Measurements from ENCODE around the gene NIT1.

The NIT1 gene

GRCh38 chr1:161140755-161141400 is 23.0 kb downstream of the NIT1 start:
- in situ Hi-C loops (cut with MboI; ENCODE audit: low sequenced_read_pairs): loop anchor here (10.0 kb wide), 1 partner anchor 146 kb away; no protein-coding TSS in a partner anchor

- in situ Hi-C loops (cut with MboI; ENCODE audit: low sequenced_read_pairs): loop anchor here (10.0 kb wide), 1 partner anchor 151 kb away; no protein-coding TSS in a partner anchor
These were observed 27.9 kb downstream of the NIT1 start for GRCh38 chr1:161145832-161146231.

GRCh38 chr1:161153176-161153575 is 35.3 kb downstream of the NIT1 start:
- in situ Hi-C loops (cut with MboI; ENCODE audit: low sequenced_read_pairs): no loop called here

- in situ Hi-C loops (cut with MboI; ENCODE audit: low sequenced_read_pairs): no loop called here
These were observed 35.9 kb downstream of the NIT1 start, which contains the start of gene UFC1 for GRCh38 chr1:161153682-161154337. TSS of gene UFC1 (plus strand) at chr1:161153978. CDS start at chr1:161153998, 20 bp downstream.

GRCh38 chr1:161157867-161158266 is 40.0 kb downstream of the NIT1 start:
- in situ Hi-C loops (cut with MboI; ENCODE audit: low sequenced_read_pairs): no loop called here

- in situ Hi-C loops (cut with MboI; ENCODE audit: low sequenced_read_pairs): no loop called here
These were observed 40.6 kb downstream of the NIT1 start for GRCh38 chr1:161158316-161159010.

- in situ Hi-C loops (cut with MboI; ENCODE audit: low sequenced_read_pairs): no loop called here
These were observed 41.4 kb downstream of the NIT1 start, which contains the start of gene USP21 for GRCh38 chr1:161159087-161159912. TSS of gene USP21 (plus strand) at chr1:161159500. CDS start at chr1:161160641, 1,141 bp downstream.

GRCh38 chr1:161159913-161160243 is 42.0 kb downstream of the NIT1 start:
- in situ Hi-C loops (cut with MboI; ENCODE audit: low sequenced_read_pairs): no loop called here

GRCh38 chr1:161160671-161161145 is 42.8 kb downstream of the NIT1 start:
- in situ Hi-C loops (cut with MboI; ENCODE audit: low sequenced_read_pairs): no loop called here

- in situ Hi-C loops (cut with MboI; ENCODE audit: low sequenced_read_pairs): no loop called here
These were observed 43.7 kb downstream of the NIT1 start for GRCh38 chr1:161161652-161162051.

GRCh38 chr1:161162052-161162451 is 44.1 kb downstream of the NIT1 start:
- in situ Hi-C loops (cut with MboI; ENCODE audit: low sequenced_read_pairs): no loop called here

- in situ Hi-C loops (cut with MboI; ENCODE audit: low sequenced_read_pairs): no loop called here
These were observed 44.9 kb downstream of the NIT1 start for GRCh38 chr1:161162806-161163205.

GRCh38 chr1:161163793-161164192 is 45.9 kb downstream of the NIT1 start:
- in situ Hi-C loops (cut with MboI; ENCODE audit: low sequenced_read_pairs): no loop called here

- in situ Hi-C loops (cut with MboI; ENCODE audit: low sequenced_read_pairs): no loop called here
These were observed 47.2 kb downstream of the NIT1 start for GRCh38 chr1:161164901-161165610.

- in situ Hi-C loops (cut with MboI; ENCODE audit: low sequenced_read_pairs): no loop called here
These were observed 48.1 kb downstream of the NIT1 start, which contains the start of gene PPOX for GRCh38 chr1:161165742-161166668. TSS of gene PPOX (plus strand) at chr1:161166426. CDS start at chr1:161166848, 422 bp downstream.

- in situ Hi-C loops (cut with MboI; ENCODE audit: low sequenced_read_pairs): no loop called here
These were observed 49.0 kb downstream of the NIT1 start for GRCh38 chr1:161166669-161167548.

- in situ Hi-C loops (cut with MboI; ENCODE audit: low sequenced_read_pairs): no loop called here
These were observed 51.0 kb downstream of the NIT1 start for GRCh38 chr1:161168906-161169305.

Data from HL-60/S4 (cell line).